Head of caudate nucleus (tissue), 42 donors: Measurements from ENCODE around the gene PDE4B.

ENCODE experiments used
- DNase-seq, 42 donors: peaks; one replicate each; pipeline versions ENCODE4 v3.0.0 to v3.0.0-alpha.2; 2020 to 2021; ENCODE audit warnings: mixed read lengths in 7 of 42
- intact Hi-C: fragments of 100-400 bp; cut with DNase I; formaldehyde crosslinking; loops from one replicate; pipeline ENCODE4 v1.15.0; 2022

Gene PDE4B

GRCh38 chr1:65939636-65940035 is 146.9 kb downstream of the PDE4B start:
- intact Hi-C loops, result no loop called here
- DNase-seq, result peak in 37 of 42 donors; percentile 19 to 81 (median 49)

- DNase-seq, result no peak
- intact Hi-C loops, result no loop called here
Observed at GRCh38 chr1:65940126-65940525, 147.4 kb downstream of the PDE4B start.

- DNase-seq, result no peak
- intact Hi-C loops, result no loop called here
Observed at GRCh38 chr1:65942476-65942875, 149.8 kb downstream of the PDE4B start.

GRCh38 chr1:65946376-65946775 is 153.7 kb downstream of the PDE4B start:
- no peak for DNase-seq
- intact Hi-C loops, result loop anchor here (5.0 kb wide), 1 partner anchor 254 kb away; no protein-coding TSS in a partner anchor

GRCh38 chr1:65946960-65947359 is 154.3 kb downstream of the PDE4B start:
- DNase-seq, result no peak
- intact Hi-C loops, result loop anchor here (5.0 kb wide), 1 partner anchor 255 kb away; no protein-coding TSS in a partner anchor

GRCh38 chr1:65948609-65949229 is 156.0 kb downstream of the PDE4B start:
- peak in 19 of 42 donors; percentile 11 to 72 (median 38) for DNase-seq
- intact Hi-C loops, result loop anchor here (5.0 kb wide), 1 partner anchor 256 kb away; no protein-coding TSS in a partner anchor

- no peak for DNase-seq
- intact Hi-C loops, result loop anchor here (5.0 kb wide), 1 partner anchor 257 kb away; no protein-coding TSS in a partner anchor
Observed at GRCh38 chr1:65949230-65949626, 156.5 kb downstream of the PDE4B start.

- intact Hi-C loops, result loop anchor here (5.0 to 10.0 kb wide), 2 partner anchors 258 to 785 kb away; no protein-coding TSS in a partner anchor
- no peak for DNase-seq
Observed at GRCh38 chr1:65949933-65950332, 157.2 kb downstream of the PDE4B start.

GRCh38 chr1:65952696-65953095 is 160.0 kb downstream of the PDE4B start:
- no peak for DNase-seq
- intact Hi-C loops, result loop anchor here (10.0 kb wide), 1 partner anchor 782 kb away; no protein-coding TSS in a partner anchor

GRCh38 chr1:65953170-65953569 is 160.5 kb downstream of the PDE4B start:
- intact Hi-C loops, result loop anchor here (10.0 kb wide), 1 partner anchor 782 kb away; no protein-coding TSS in a partner anchor
- no peak for DNase-seq

GRCh38 chr1:65955071-65955470 is 162.4 kb downstream of the PDE4B start:
- intact Hi-C loops, result loop anchor here (5.0 to 10.0 kb wide), 2 partner anchors 492 to 780 kb away; no protein-coding TSS in a partner anchor
- DNase-seq, result peak in 4 of 42 donors; percentile 31 to 59 (median 36)

GRCh38 chr1:65955503-65955902 is 162.8 kb downstream of the PDE4B start:
- DNase-seq, result no peak
- intact Hi-C loops, result loop anchor here (5.0 to 10.0 kb wide), 2 partner anchors 492 to 779 kb away; no protein-coding TSS in a partner anchor

- peak in 9 of 42 donors; percentile 30 to 78 (median 44) for DNase-seq
Observed at GRCh38 chr1:65958561-65959350, 166.1 kb downstream of the PDE4B start.

GRCh38 chr1:65959896-65960567 is 167.3 kb downstream of the PDE4B start:
- DNase-seq, result no peak
- intact Hi-C loops, result loop anchor here (2.0 to 10.0 kb wide), 3 partner anchors 285 to 775 kb away; no protein-coding TSS in a partner anchor

More at GRCh38 chr1:65958561-65959350, 166.1 kb downstream of the PDE4B start:
- intact Hi-C loops, result loop anchor here (2.0 to 10.0 kb wide), 3 partner anchors 286 to 776 kb away; no protein-coding TSS in a partner anchor

- intact Hi-C loops, result no loop called here
- peak in 35 of 42 donors; percentile 19 to 78 (median 43) for DNase-seq
Observed at GRCh38 chr1:65963156-65963888, 170.6 kb downstream of the PDE4B start.

- no peak for DNase-seq
- intact Hi-C loops, result no loop called here
Observed at GRCh38 chr1:65964123-65964522, 171.4 kb downstream of the PDE4B start.

GRCh38 chr1:65965112-65965996 is 172.7 kb downstream of the PDE4B start:
- intact Hi-C loops, result no loop called here
- peak in 1 of 42 donors; percentile 44 for DNase-seq
